Hepatocyte (in vitro differentiated cells): ENCODE results near the gene PFN3. TPM values are rescaled to one million over a fixed set of nuclear protein-coding genes. Genes with fewer than 3 reads are reported as not detected.

Experiments
- DNase-seq: peaks from one replicate; pipeline ENCODE4 v3.0.0-alpha.2; 2016; ENCODE audit warnings: low spot score
- H2AFZ ChIP-seq: fragments of 200-600 bp; sonication (generic); 2 replicates; pipeline ENCODE4 v1.6.0; 2016; ENCODE audit warnings: antibody characterized with exemption, mild to moderate bottlenecking
- H3K27ac ChIP-seq: fragments of 200-600 bp; sonication (generic); 2 replicates; pipeline ENCODE4 v1.5.1; 2016; ENCODE audit warnings: mild to moderate bottlenecking
- H3K27me3 ChIP-seq: fragments of 200-600 bp; sonication (generic); 2 replicates; pipeline ENCODE4 v1.6.1; 2016
- H3K36me3 ChIP-seq: fragments of 200-600 bp; sonication (generic); replicated peaks from 2 replicates; pipeline ENCODE4 v1.5.1; 2016; ENCODE audit warnings: low read depth; ENCODE audit not compliant: insufficient read depth
- H3K4me1 ChIP-seq: fragments of 200-600 bp; sonication (generic); 2 replicates; pipeline ENCODE4 v1.5.1; 2016; ENCODE audit warnings: mild to moderate bottlenecking, moderate library complexity; ENCODE audit not compliant: insufficient read depth
- H3K4me2 ChIP-seq: fragments of 200-600 bp; sonication (generic); 2 replicates; pipeline ENCODE4 v1.6.0; 2016
- H3K4me3 ChIP-seq: fragments of 200-600 bp; sonication (generic); 2 replicates; pipeline ENCODE4 v1.5.1; 2016; ENCODE audit warnings: mild to moderate bottlenecking
- H3K79me2 ChIP-seq: fragments of 200-600 bp; sonication (generic); 2 replicates; pipeline ENCODE4 v1.6.0; 2017; ENCODE audit warnings: mild to moderate bottlenecking
- H3K9me2 ChIP-seq: fragments of 200-600 bp; sonication (generic); replicated peaks from 2 replicates; pipeline ENCODE4 v1.6.0; 2017; ENCODE audit warnings: mild to moderate bottlenecking; ENCODE audit not compliant: insufficient read depth
- H3K9me3 ChIP-seq: fragments of 200-600 bp; sonication (generic); 2 replicates; pipeline ENCODE4 v1.5.1; 2016; ENCODE audit warnings: low read depth, mild to moderate bottlenecking
- H4K20me1 ChIP-seq: fragments of 200-600 bp; sonication (generic); 2 replicates; pipeline ENCODE4 v1.6.0; 2016; ENCODE audit warnings: mild to moderate bottlenecking; ENCODE audit not compliant: insufficient read depth, poor library complexity, severe bottlenecking
- CTCF ChIP-seq: fragments of 200-600 bp; sonication (generic); IDR thresholded peaks from 2 replicates; pipeline ENCODE4 v1.5.1; 2016; ENCODE audit warnings: antibody characterized with exemption, mild to moderate bottlenecking; ENCODE audit not compliant: poor library complexity
- EZH2 ChIP-seq: fragments of 200-600 bp; sonication (generic); IDR thresholded peaks from 2 replicates; pipeline ENCODE4 v1.6.1; 2016; ENCODE audit warnings: antibody characterized with exemption, mild to moderate bottlenecking, borderline replicate concordance
- EZH2phosphoT487 ChIP-seq: fragments of 200-600 bp; sonication (generic); IDR thresholded peaks from one replicate; pipeline ENCODE4 v1.6.1; 2018; ENCODE audit warnings: antibody characterized with exemption, mild to moderate bottlenecking, low read depth, moderate library complexity; ENCODE audit not compliant: unreplicated experiment, severe bottlenecking
- WGBS: methylation state at CpG from one replicate; pipeline ENCODE4 v1.1.6; 2016; ENCODE audit warnings: low lambda C conversion rate; ENCODE audit errors: missing lambda C conversion rate; 5-methylcytosine and 5-hydroxymethylcytosine counted together
- polyA plus RNA-seq: library from polyadenylated mRNA; unstranded; fragments of >200 nt; fragmentation: Nextera tagmentation; extraction: Ambion mirVana; gene quantifications from 2 replicates; pipeline ENCODE4 v1.2.1, GENCODE V29; 2016
- total RNA-seq: library from RNA; depleted of rRNA; stranded (reverse); fragments of >200 nt; gene quantifications from 2 replicates; pipeline ENCODE4 v1.2.3, GENCODE V29; 2014

The PFN3 gene
- total and polyA plus RNA-seq, 2 experiments from 2014 or later: not detected

- 41% methylated on average over 40 of the region's 46 CpGs for WGBS
- Histone ChIP-seq H3K27ac (peak overlapping the region; percentile 8), H3K4me2 (peak overlapping the region; percentile 92), H3K79me2 (peaks cover 5% of the 10 kb centered on the region), H3K4me1 (peaks cover 28% of the 10 kb centered on the region), H3K9me2 (no peaks in the 10 kb centered on the region), H3K4me3 (no peak overlapping the region), H3K27me3 (no peaks in the 10 kb centered on the region), H2AFZ (peak overlapping the region; percentile 66), H3K36me3 (no peaks in the 10 kb centered on the region), H3K9me3 (no peaks in the 10 kb centered on the region), H4K20me1 (no peaks in the 10 kb centered on the region)
- TF ChIP-seq CTCF: no peak
- no peak for TF ChIP-seq EZH2
- DNase-seq: no peak
Measured at GRCh38 chr5:177367323-177367848, 33.1 kb downstream of the PFN3 start.

- TF ChIP-seq EZH2 (no peak), EZH2phosphoT487 (no peak), CTCF (no peak)
- H4K20me1 ChIP-seq: no peaks in the 10 kb centered on the region
- H3K4me1 ChIP-seq: peaks cover 29% of the 10 kb centered on the region
- no peaks in the 10 kb centered on the region for H3K36me3 ChIP-seq
- H3K4me2 ChIP-seq: peak overlapping the region; percentile 92
- H3K9me2 ChIP-seq: no peaks in the 10 kb centered on the region
- H3K27ac ChIP-seq: peak overlapping the region; percentile 99
- peak; percentile 97 for DNase-seq
- H3K79me2 ChIP-seq: peaks cover 5% of the 10 kb centered on the region
- peak overlapping the region; percentile 91 for H2AFZ ChIP-seq
- H3K9me3 ChIP-seq: no peaks in the 10 kb centered on the region
- peak overlapping the region; percentile 31 for H3K4me3 ChIP-seq
- 6% methylated on average over 27 of the region's 36 CpGs for WGBS
- H3K27me3 ChIP-seq: no peaks in the 10 kb centered on the region
Measured at GRCh38 chr5:177366528-177367322, 33.7 kb downstream of the PFN3 start.

GRCh38 chr5:177365845-177366527 is 34.5 kb downstream of the PFN3 start:
- H3K4me2 ChIP-seq: peak overlapping the region; percentile 92
- no peaks in the 10 kb centered on the region for H4K20me1 ChIP-seq
- peak overlapping the region; percentile 91 for H2AFZ ChIP-seq
- H3K27ac ChIP-seq: peak overlapping the region; percentile 99
- DNase-seq: no peak
- H3K79me2 ChIP-seq: no peaks in the 10 kb centered on the region
- TF ChIP-seq CTCF (no peak), EZH2 (no peak), EZH2phosphoT487 (no peak)
- no peaks in the 10 kb centered on the region for H3K27me3 ChIP-seq
- H3K9me2 ChIP-seq: no peaks in the 10 kb centered on the region
- no peaks in the 10 kb centered on the region for H3K9me3 ChIP-seq
- H3K4me3 ChIP-seq: no peak overlapping the region
- H3K36me3 ChIP-seq: no peaks in the 10 kb centered on the region
- H3K4me1 ChIP-seq: peaks cover 29% of the 10 kb centered on the region
- 70% methylated on average over 14 of the region's 14 CpGs for WGBS
